SK-N-SH (cell line): ENCODE measurements around the gene FAM200A. TPM values are rescaled to one million over a fixed set of nuclear protein-coding genes. Genes with fewer than 3 reads are reported as not detected.

Source experiments
- FOXM1 ChIP-seq: IDR thresholded peaks from 2 replicates; pipeline ENCODE4 v1.4.0; 2012; ENCODE audit warnings: low read depth, mild to moderate bottlenecking
- MXI1 ChIP-seq: IDR thresholded peaks from 2 replicates; pipeline ENCODE4 v1.6.1; 2012; ENCODE audit warnings: mild to moderate bottlenecking, low read depth, low read length, improper control_type of control experiment
- NFIC ChIP-seq: IDR thresholded peaks from 2 replicates; pipeline ENCODE4 v1.4.0; 2012; ENCODE audit warnings: borderline replicate concordance
- RAD21 ChIP-seq: IDR thresholded peaks from 2 replicates; pipeline ENCODE4 v1.6.1; 2012; ENCODE audit warnings: mild to moderate bottlenecking, low read length
- RCOR1 ChIP-seq: fragments of 150-350 bp; IDR thresholded peaks from 2 replicates; pipeline ENCODE4 v1.6.1; 2017; ENCODE audit warnings: antibody characterized with exemption, low read length
- RFX5 ChIP-seq: IDR thresholded peaks from 2 replicates; pipeline ENCODE4 v1.6.1; 2012; ENCODE audit warnings: mild to moderate bottlenecking, improper control_type of control experiment, low read length
- RXRA ChIP-seq: IDR thresholded peaks from 2 replicates; pipeline ENCODE4 v1.4.0; 2012; ENCODE audit warnings: low read depth, mild to moderate bottlenecking, borderline replicate concordance
- YY1 ChIP-seq: IDR thresholded peaks from 2 replicates; pipeline ENCODE4 v1.4.0; 2012; ENCODE audit warnings: low read depth, mild to moderate bottlenecking
- polyA plus RNA-seq, 3 experiments: library from polyadenylated mRNA; depleted of rRNA; stranded (reverse); fragments of >200 nt; gene quantifications; 2 replicates each; pipeline ENCODE4 v1.2.3, GENCODE V29; 2012
- TF ChIP-seq, protein P1 (sequence below): IDR thresholded peaks from 2 replicates; pipeline ENCODE4; 2012
- TF ChIP-seq, protein P2 (sequence below): IDR thresholded peaks from 2 replicates; pipeline ENCODE4 v1.6.1; 2012; ENCODE audit warnings: mild to moderate bottlenecking, low read depth, low read length, moderate library complexity
- TF ChIP-seq, protein P3 (sequence below): IDR thresholded peaks from 2 replicates; pipeline ENCODE4 v1.4.0; 2012; ENCODE audit warnings: low read depth, borderline replicate concordance
- TF ChIP-seq, protein P4 (sequence below): fragments of 150-350 bp; IDR thresholded peaks from 2 replicates; pipeline ENCODE4 v1.6.1; 2016; ENCODE audit warnings: mild to moderate bottlenecking, low read depth, low read length
- TF ChIP-seq, protein P5 (sequence below): fragments of 200-600 bp; sonication (generic); IDR thresholded peaks from 2 replicates; pipeline ENCODE4 v1.6.1; 2017; ENCODE audit warnings: antibody characterized with exemption, mild to moderate bottlenecking, moderate library complexity
- TF ChIP-seq, protein P6 (sequence below): IDR thresholded peaks from 2 replicates; pipeline ENCODE4 v1.4.0; 2012; ENCODE audit warnings: low read depth

Gene FAM200A
- polyA plus RNA-seq, 1 of the 3 experiments (the other 2 are of a cell fraction) = 6.2 TPM

DNA sequence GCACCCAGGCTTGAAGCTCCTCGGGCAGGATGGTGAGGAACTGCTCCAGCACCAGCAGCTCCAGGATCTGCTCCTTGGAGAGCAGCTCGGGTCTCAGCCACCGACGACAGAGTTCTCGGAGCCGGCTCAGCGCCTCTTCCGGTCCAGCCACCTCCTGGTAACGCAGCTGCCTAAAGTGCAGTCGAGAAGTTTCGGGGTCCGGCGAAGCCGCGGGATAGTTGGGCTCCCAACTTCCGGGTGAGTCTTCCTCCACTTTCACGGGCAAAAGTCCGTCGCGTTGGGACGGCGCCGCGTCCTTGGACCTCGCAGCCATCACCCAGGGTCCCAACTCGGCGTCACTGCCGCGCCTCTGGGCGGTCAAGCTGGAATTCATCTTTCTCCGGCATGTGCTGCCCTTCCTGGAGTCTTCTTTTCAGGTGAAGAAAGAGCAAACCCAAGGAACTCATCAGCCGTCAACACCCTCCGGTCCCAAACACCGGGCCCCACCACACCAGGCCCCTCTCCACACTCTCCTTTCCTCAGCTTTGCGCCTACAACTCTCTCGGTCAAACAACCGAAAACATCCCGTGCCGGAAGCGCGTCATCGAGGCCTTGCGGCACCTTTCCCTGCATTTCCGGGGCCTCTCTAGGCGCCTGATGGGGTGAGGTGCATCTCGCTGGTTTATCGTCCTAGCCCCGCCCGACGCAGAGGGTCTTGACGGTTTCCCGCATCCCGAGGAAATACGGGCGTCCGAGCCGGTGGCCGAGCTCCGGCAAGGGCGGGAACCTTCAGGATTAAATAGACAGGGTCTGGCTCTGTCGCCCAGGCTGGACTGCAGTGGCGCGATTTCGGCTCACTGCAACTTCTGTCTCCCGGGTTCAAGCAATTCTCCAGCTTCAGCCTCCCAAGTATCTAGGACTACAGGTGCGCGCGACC is 51.9 kb downstream of the FAM200A start, which contains the start of gene ZNF394 (continued):
- TF ChIP-seq MXI1 (peak; percentile 88), RAD21 (no peak), FOXM1 (no peak), YY1 (peak; percentile 62), RCOR1 (0 out of 2 replicates have a peak, but pooled peaks have one; percentile 51), RFX5 (no peak; the same call in 1 of the 2 replicates), RXRA (no peak), NFIC (no peak)
- TF ChIP-seq, protein P1, sequence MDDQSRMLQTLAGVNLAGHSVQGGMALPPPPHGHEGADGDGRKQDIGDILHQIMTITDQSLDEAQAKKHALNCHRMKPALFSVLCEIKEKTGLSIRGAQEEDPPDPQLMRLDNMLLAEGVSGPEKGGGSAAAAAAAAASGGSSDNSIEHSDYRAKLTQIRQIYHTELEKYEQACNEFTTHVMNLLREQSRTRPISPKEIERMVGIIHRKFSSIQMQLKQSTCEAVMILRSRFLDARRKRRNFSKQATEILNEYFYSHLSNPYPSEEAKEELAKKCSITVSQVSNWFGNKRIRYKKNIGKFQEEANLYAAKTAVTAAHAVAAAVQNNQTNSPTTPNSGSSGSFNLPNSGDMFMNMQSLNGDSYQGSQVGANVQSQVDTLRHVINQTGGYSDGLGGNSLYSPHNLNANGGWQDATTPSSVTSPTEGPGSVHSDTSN = no peak
- TF ChIP-seq, protein P2, sequence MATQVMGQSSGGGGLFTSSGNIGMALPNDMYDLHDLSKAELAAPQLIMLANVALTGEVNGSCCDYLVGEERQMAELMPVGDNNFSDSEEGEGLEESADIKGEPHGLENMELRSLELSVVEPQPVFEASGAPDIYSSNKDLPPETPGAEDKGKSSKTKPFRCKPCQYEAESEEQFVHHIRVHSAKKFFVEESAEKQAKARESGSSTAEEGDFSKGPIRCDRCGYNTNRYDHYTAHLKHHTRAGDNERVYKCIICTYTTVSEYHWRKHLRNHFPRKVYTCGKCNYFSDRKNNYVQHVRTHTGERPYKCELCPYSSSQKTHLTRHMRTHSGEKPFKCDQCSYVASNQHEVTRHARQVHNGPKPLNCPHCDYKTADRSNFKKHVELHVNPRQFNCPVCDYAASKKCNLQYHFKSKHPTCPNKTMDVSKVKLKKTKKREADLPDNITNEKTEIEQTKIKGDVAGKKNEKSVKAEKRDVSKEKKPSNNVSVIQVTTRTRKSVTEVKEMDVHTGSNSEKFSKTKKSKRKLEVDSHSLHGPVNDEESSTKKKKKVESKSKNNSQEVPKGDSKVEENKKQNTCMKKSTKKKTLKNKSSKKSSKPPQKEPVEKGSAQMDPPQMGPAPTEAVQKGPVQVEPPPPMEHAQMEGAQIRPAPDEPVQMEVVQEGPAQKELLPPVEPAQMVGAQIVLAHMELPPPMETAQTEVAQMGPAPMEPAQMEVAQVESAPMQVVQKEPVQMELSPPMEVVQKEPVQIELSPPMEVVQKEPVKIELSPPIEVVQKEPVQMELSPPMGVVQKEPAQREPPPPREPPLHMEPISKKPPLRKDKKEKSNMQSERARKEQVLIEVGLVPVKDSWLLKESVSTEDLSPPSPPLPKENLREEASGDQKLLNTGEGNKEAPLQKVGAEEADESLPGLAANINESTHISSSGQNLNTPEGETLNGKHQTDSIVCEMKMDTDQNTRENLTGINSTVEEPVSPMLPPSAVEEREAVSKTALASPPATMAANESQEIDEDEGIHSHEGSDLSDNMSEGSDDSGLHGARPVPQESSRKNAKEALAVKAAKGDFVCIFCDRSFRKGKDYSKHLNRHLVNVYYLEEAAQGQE = peak; percentile 45; the same call in 1 of the 2 replicates
- TF ChIP-seq, protein P3, sequence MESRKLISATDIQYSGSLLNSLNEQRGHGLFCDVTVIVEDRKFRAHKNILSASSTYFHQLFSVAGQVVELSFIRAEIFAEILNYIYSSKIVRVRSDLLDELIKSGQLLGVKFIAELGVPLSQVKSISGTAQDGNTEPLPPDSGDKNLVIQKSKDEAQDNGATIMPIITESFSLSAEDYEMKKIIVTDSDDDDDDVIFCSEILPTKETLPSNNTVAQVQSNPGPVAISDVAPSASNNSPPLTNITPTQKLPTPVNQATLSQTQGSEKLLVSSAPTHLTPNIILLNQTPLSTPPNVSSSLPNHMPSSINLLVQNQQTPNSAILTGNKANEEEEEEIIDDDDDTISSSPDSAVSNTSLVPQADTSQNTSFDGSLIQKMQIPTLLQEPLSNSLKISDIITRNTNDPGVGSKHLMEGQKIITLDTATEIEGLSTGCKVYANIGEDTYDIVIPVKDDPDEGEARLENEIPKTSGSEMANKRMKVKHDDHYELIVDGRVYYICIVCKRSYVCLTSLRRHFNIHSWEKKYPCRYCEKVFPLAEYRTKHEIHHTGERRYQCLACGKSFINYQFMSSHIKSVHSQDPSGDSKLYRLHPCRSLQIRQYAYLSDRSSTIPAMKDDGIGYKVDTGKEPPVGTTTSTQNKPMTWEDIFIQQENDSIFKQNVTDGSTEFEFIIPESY = peak; percentile 83; the same call in 1 of the 2 replicates
- TF ChIP-seq, protein P4, sequence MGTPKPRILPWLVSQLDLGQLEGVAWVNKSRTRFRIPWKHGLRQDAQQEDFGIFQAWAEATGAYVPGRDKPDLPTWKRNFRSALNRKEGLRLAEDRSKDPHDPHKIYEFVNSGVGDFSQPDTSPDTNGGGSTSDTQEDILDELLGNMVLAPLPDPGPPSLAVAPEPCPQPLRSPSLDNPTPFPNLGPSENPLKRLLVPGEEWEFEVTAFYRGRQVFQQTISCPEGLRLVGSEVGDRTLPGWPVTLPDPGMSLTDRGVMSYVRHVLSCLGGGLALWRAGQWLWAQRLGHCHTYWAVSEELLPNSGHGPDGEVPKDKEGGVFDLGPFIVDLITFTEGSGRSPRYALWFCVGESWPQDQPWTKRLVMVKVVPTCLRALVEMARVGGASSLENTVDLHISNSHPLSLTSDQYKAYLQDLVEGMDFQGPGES = no peak
- TF ChIP-seq, protein P5, sequence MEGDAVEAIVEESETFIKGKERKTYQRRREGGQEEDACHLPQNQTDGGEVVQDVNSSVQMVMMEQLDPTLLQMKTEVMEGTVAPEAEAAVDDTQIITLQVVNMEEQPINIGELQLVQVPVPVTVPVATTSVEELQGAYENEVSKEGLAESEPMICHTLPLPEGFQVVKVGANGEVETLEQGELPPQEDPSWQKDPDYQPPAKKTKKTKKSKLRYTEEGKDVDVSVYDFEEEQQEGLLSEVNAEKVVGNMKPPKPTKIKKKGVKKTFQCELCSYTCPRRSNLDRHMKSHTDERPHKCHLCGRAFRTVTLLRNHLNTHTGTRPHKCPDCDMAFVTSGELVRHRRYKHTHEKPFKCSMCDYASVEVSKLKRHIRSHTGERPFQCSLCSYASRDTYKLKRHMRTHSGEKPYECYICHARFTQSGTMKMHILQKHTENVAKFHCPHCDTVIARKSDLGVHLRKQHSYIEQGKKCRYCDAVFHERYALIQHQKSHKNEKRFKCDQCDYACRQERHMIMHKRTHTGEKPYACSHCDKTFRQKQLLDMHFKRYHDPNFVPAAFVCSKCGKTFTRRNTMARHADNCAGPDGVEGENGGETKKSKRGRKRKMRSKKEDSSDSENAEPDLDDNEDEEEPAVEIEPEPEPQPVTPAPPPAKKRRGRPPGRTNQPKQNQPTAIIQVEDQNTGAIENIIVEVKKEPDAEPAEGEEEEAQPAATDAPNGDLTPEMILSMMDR = peak; percentile 17; the same call in 1 of the 2 replicates
- TF ChIP-seq, protein P6, sequence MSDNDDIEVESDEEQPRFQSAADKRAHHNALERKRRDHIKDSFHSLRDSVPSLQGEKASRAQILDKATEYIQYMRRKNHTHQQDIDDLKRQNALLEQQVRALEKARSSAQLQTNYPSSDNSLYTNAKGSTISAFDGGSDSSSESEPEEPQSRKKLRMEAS = peak; percentile 97
- TF ChIP-seq, all 33 proteins: peak for 17
